Activated CD4-positive, alpha-beta T cell treated with anti-CD3 and anti-CD28 coated beads for 48 hours (primary cell): Measurements from ENCODE around the gene CELF4.

Experiments used
- DNase-seq: peaks from one replicate; pipeline ENCODE4 v3.0.0-alpha.2; 2020

CELF4 gene

GRCh38 chr18:37274309-37275236 is 291.0 kb downstream of the CELF4 start:
- DNase-seq, result no peak

GRCh38 chr18:37272841-37273240 is 292.8 kb downstream of the CELF4 start:
- DNase-seq, result no peak

GRCh38 chr18:37272226-37272625 is 293.4 kb downstream of the CELF4 start:
- no peak for DNase-seq

- DNase-seq, result no peak
Observed at GRCh38 chr18:37270666-37271052, 294.9 kb downstream of the CELF4 start.

- peak; percentile 46 for DNase-seq
Observed at GRCh38 chr18:37270038-37270665, 295.4 kb downstream of the CELF4 start.

- no peak for DNase-seq
Observed at GRCh38 chr18:37266290-37266689, 299.3 kb downstream of the CELF4 start.

- DNase-seq, result no peak
Observed at GRCh38 chr18:37265382-37265781, 300.2 kb downstream of the CELF4 start.

GRCh38 chr18:37264956-37265355 is 300.6 kb downstream of the CELF4 start:
- no peak for DNase-seq

- DNase-seq, result no peak
Observed at GRCh38 chr18:37261988-37262387, 303.6 kb downstream of the CELF4 start.

GRCh38 chr18:37261246-37261840 is 304.3 kb downstream of the CELF4 start:
- no peak for DNase-seq

GRCh38 chr18:37260367-37261093 is 305.1 kb downstream of the CELF4 start:
- DNase-seq, result no peak

GRCh38 chr18:37259711-37260110 is 305.9 kb downstream of the CELF4 start:
- DNase-seq, result no peak

- no peak for DNase-seq
Observed at GRCh38 chr18:37258819-37259218, 306.8 kb downstream of the CELF4 start.

GRCh38 chr18:37258131-37258530 is 307.5 kb downstream of the CELF4 start:
- no peak for DNase-seq

- DNase-seq, result no peak
Observed at GRCh38 chr18:37254973-37255372, 310.6 kb downstream of the CELF4 start.

- DNase-seq, result no peak
Observed at GRCh38 chr18:37254236-37254754, 311.3 kb downstream of the CELF4 start.

- DNase-seq, result no peak
Observed at GRCh38 chr18:37253394-37254235, 312.0 kb downstream of the CELF4 start.

- DNase-seq, result no peak
Observed at GRCh38 chr18:37252854-37253393, 312.7 kb downstream of the CELF4 start.

- no peak for DNase-seq
Observed at GRCh38 chr18:37252342-37252741, 313.3 kb downstream of the CELF4 start.

- DNase-seq, result no peak
Observed at GRCh38 chr18:37251679-37252078, 313.9 kb downstream of the CELF4 start.

GRCh38 chr18:37249895-37250618 is 315.5 kb downstream of the CELF4 start:
- DNase-seq, result no peak
